ENCODE measurements around the gene CWC22.

CWC22 gene

DNA sequence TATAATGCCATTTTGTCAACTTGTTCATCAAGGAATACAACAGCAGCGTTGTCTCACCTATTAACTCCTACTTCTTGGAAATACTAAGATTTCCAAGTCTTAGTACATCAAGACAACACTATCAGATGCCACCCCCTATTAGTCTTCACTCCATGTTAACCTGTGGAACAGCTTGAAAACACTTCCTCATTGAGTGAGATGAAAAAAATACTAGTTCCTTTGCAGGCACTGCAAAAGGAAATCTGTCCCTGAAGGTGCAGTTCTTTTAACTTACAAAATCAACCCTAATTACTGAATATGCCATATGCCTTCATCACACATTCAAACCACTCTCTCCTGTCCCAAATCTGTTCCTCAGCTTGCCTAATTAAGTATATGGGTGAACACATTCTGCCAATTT is 4.0 kb downstream of the CWC22 start:
- DNase-seq (ENCODE audit: low read depth), result no peak

GRCh38 chr2:180002198-180002770 is 4.8 kb downstream of the CWC22 start:
- DNase-seq (ENCODE audit: low read depth), result no peak

DNA sequence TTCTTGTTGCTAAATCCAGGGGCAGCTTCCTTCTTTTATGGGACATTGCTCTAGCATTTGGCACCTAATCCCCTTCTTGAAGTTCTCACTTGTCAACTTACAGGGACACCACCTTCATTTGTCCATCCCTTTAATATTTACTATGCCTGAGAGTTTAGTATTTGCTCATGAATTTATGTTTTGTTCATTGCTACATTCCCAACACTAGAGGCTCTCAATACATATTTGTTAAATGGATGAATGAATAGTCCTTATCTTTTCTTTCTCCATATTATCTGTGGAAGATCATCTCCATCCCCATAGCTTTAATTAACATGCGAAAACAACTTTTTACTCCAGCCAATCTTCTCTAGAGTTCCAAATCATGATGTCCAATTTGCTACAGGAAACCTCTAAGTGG is 5.4 kb downstream of the CWC22 start:
- DNase-seq (ENCODE audit: low read depth), result no peak

DNA sequence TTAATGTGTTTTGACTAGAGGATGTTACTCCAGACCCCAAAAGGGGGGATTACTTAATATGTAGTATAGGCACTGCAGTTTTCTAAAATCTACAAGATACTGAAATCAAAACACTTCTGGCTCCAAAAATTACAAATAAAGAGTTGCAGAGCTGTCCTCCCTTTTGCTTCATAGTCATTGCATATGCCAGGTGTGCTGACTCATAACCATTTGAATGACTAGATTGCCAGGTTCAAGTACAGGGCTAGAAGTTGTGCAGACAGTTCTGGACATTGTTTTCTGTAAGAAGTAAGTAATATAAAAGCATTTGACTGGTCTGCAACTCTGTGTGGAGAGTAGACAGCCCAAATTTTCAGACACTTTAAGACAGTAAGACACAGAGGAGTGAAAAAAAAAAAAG is 6.7 kb downstream of the CWC22 start:
- peak; percentile 59 for DNase-seq (ENCODE audit: low read depth)

DNA sequence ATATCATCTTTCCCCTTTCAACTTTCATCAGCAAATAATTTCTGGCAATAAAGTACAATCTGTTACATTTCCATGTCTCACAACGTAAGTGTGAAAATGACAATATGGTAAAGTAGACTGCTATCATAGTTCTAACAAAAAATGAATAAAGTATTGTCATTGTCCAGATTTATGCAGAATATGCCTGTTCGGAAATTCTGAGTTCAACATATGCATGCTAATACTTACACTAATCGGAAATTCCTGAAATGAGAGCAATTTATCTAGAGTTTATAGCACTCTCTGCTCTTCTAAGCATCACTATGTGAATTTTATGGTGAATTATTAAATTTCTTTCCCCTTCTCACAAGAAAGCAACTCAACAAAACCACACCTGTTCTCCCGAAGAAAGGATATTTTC is 8.1 kb downstream of the CWC22 start:
- no peak for DNase-seq (ENCODE audit: low read depth)

GRCh38 chr2:179995741-179996515 is 11.2 kb downstream of the CWC22 start:
- no peak for DNase-seq (ENCODE audit: low read depth)

DNA sequence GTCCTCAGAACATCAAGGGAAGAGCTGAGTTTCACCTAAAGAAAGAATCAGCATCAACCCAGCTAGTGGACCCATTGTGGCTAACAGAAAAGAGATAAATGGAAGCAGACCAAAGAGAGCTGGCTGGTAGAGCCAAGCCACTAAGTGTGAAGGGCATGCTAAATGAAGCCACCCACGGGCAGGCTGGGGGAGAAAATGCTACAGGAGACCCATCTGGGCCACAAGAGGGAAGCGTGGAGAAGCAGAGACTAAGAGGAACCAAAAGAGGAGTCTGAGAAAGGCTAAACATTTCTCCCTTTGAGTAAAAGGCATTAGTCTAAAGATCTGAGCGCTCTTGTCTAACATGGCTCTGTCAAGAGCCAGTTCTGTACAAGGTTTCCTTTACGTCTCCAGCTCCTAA is 15.8 kb downstream of the CWC22 start:
- no peak for DNase-seq (ENCODE audit: low read depth)

GRCh38 chr2:179990676-179991317 is 16.3 kb downstream of the CWC22 start:
- DNase-seq (ENCODE audit: low read depth), result no peak

DNA sequence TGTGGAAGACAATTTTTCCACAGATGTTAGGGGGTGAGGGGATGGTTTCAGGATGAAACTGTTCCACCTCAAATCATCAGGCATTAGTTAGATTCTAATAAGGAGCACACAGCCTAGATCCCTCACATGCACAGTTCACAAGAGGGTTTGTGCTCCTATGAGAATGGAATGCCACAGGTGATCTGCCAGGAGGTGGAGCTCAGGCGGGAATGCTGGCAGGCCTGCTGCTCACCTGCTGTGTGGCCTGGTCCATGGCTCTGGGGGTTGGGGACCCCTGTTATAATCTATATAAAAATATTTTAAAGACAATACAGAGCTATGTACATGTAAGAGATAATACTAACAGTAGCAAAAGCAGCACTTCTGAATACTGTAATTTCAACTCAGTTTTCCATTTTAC is 19.2 kb downstream of the CWC22 start:
- DNase-seq (ENCODE audit: low read depth), result no peak

- DNase-seq (ENCODE audit: low read depth), result no peak
Observed at GRCh38 chr2:179985163-179985820, 21.8 kb downstream of the CWC22 start.

DNA sequence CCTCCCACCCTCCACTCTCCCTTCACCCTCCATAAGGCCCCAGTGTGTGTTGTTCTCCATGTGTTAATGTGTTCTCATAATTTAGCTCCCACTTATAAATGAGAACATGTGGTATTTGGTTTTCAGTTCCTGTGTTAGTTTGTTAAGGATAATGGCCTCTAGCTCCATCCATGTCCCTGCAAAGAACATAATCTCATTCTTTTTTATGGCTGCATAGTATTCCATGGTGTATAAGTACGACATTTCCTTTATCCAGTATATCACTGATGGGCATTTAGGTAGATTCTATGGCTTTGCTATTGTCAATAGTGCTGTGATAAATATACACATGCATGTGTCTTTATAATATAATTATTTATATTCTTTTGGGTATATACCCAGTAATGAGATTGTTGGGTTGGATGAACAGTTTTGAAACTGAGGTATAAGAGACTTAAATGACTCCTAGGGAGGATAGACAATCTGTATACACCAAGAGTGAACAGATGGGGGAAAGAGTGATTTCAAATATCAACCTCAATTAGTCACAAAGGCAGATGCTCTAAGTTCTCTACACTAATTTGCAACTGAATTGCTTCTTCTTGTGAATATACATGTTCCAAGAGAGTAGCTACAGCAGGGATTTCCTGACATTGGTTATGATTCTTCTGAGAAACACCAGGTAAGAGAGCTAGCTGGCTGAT is 23.7 kb downstream of the CWC22 start:
- no peak for DNase-seq (ENCODE audit: low read depth)

GRCh38 chr2:179981085-179981484 is 26.0 kb downstream of the CWC22 start:
- DNase-seq (ENCODE audit: low read depth), result peak; percentile 76

GRCh38 chr2:179974761-179975160 is 32.3 kb downstream of the CWC22 start:
- DNase-seq (ENCODE audit: low read depth), result peak; percentile 62

DNA sequence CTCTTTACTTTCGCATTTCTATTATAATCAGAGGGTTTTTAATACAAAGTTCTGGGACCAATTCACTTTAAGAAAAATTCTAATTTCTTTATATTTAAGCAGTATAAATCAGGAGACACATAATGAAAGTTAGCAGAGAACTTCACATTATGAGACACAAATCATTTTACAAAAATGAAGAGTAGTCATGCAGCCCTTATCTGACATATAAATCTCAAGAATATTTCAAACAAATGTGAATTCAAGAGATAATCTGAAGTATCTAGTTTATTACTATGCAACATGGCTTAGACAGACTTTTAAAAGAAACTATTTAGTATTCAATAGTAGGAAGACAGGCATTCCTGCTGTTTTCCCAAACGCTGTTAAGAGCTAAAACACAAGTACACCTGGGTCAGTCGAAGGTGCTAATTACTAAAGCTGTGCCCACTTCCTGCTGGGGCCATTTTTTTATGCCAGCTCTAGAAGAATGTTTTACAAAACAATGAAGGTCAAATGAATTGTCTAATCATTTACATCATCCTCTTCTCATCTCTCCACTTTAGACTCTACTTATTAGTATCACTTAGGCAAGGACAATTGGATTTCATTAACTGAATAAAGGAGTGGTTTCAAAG is 40.2 kb downstream of the CWC22 start:
- no peak for DNase-seq (ENCODE audit: low read depth)

DNA sequence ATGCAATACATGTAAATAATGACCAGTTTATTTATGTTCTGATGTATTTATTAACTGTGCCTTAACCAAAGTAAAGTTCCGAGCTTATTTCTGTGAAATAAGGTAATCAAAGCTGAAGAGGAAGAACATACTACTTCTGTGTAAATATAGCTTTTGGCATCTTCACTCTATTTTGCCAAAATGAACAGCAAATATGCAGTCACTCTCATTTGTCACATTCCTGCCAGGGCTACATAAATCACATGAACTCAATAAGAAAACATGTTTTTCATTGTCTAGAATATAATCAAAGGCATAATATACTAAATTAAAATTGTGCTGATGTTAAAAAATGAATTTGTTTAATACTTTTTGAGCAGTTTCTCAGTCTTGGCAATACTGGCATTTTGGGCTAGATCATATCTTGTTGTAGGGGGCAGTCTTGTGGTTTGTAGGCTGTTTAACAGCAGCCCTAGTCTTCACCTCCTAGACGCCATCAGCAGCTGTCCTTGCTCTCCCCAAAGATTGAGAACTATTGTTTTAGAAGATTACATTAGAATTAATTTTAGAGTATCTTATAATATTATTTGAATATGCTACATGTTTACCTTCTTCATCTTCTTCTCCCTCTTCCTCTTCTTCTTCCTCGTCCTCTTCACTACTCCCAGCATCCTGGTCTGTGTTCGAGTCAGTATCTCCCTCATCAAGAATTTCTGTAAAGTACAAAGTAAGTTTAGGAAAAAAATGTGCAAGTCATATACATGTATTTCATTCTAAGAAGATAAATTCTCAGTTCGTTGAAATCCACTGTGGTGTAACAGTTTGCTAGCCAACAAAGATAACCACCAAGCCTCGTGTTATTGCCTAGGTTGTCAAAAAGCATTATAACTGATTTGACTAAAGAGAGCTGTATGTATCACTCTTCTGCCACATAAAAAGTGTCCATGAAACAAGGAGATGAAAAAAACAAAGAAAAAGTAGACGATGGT is 41.5 kb downstream of the CWC22 start:
- DNase-seq (ENCODE audit: low read depth), result no peak

GRCh38 chr2:179963626-179964025 is 43.5 kb downstream of the CWC22 start:
- DNase-seq (ENCODE audit: low read depth), result peak; percentile 77

DNA sequence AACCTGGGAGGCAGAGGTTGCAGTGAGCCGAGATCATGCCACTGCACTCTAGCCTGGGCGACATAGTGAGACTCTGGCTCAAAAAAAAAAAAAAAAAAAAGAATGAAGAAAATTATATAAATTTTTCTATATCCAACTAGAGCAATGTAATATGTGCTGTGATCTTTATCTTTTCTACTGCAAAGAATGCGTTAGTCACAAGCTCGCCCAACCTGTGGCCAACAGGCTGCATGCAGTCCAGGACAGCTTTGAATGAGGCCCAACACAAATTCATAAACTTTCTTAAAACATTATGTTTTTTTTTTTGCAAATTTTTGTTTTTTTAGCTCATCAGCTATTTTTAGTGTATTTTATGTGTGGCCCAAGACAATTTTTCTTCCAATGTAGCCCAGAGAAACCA is 48.8 kb downstream of the CWC22 start:
- DNase-seq (ENCODE audit: low read depth), result peak; percentile 7

GRCh38 chr2:179954026-179954425 is 53.1 kb downstream of the CWC22 start:
- no peak for DNase-seq (ENCODE audit: low read depth)

DNA sequence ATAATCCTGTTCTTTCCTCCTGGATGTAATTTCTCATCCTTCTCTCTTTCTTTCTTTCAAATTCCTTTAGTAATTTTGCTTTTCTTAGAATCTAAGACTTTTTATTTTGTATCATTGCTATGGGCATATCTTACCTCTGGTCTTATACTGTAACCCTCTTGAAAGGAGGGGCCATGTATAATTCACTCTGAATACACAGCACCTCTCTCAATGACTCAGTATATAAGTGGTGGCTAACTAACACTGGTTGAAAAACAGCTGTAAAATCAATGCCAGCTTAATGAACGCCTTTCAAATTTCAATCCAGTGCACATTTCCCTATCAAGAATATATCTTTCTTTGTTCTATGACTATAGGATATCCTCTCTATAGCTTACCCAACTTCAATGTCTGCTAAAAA is 53.7 kb downstream of the CWC22 start:
- DNase-seq (ENCODE audit: low read depth), result no peak

DNA sequence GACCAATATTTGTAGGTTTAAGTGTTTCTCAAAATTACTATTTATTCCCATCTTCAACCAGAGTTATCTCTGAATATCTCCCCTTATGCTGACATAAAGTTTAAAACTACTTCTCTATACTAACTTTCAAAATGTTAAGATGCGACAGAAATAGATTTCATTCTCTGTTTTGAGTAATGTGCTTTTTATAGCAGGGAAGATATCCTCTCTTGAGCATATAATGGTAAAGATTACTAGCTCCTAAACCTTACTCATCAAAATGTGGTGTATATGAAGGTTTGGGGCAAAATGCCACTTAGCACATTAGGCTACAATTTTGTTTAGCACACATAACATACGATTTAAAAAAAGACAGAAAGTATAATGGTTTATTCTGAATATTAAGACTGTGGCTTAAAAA is 54.4 kb downstream of the CWC22 start:
- no peak for DNase-seq (ENCODE audit: low read depth)

DNA sequence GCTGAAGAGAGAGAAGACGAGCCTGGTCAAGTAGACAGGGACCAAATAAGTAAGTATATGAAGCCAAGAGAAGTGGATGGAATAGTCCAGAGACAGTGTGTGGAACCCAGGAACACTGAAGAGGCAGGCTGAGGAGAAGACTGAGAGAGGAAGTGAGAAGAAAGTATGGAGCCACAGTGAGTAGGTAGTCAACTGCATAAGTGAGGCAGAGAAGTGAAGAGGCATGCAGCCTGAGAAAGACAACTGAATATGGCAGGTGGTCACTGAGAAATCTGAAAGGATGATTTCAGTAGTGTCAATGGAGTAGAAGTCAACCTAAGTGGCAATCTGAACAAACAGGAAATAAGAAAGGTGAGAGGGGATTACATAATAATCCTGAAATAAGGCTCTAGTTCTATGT is 55.4 kb downstream of the CWC22 start:
- no peak for DNase-seq (ENCODE audit: low read depth)

Measured in iris pigment epithelial cell (primary cell).